ENCODE measurements around the gene LONP2. TPM values are rescaled to one million over a fixed set of nuclear protein-coding genes. Genes with fewer than 3 reads are reported as not detected.

The LONP2 gene
- total and polyA plus RNA-seq, 10 of the 15 experiments (the other 5 are each of a cell fraction or from before 2014, with no cell fraction given): 8.3 to 48.0 (median 34.8) TPM

DNA sequence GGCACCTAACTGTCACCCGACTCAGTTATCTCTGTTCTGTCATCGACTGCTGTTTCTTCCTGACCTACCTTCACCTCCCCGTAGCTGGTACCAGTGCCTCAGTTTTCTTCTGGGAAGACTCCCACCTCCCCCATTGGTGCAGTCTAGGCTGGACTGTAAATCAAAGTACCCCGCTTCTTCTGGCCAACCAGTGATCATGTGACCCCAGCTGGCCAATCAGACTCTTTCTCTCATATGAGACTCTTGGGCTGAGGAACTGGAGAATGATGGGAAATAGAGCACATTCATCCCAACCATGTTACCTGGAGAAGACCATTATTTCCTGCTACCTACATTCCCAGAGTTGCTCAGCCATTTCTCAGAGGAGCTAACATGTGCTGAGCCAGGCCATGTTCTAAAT lies 20.6 kb upstream of the LONP2 start:
- Histone ChIP-seq H4K20me1 (ENCODE audit: control insufficient read depth, insufficient read depth) (no peaks in the 10 kb centered on the region), H3K36me3 (ENCODE audit: control insufficient read depth in 2 of 2, insufficient read depth in 2 of 2, low read length in 1 of 2) (no peaks in the 10 kb centered on the region), H3K4me2 (ENCODE audit: control insufficient read depth, insufficient read depth) (no peak overlapping the region), H3K79me2 (ENCODE audit: control insufficient read depth, insufficient read depth, low read length) (no peaks in the 10 kb centered on the region), H3K9me3 (replicated peaks; ENCODE audit: control insufficient read depth, insufficient read depth, low read length) (no peaks in the 10 kb centered on the region), H3K9ac (ENCODE audit: control insufficient read depth, insufficient read depth, low read length) (no peak overlapping the region), H3K4me1 (ENCODE audit: control insufficient read depth, insufficient read depth, low read length) (no peaks in the 10 kb centered on the region), H3K27me3 (replicated peaks in 1 of 2; ENCODE audit: control insufficient read depth in 2 of 2, insufficient read depth in 2 of 2, low read length in 1 of 2) (no peaks in the 10 kb centered on the region), H2AFZ (ENCODE audit: control insufficient read depth, low read depth, low read length) (no peak overlapping the region), H3K4me3 (no peak overlapping the region), H3K27ac (ENCODE audit: control insufficient read depth, insufficient read depth) (no peak overlapping the region)
- SMC1A ChIA-PET (ENCODE audit: uncharacterized antibody, unreplicated experiment): no interaction called here
- CTCF ChIA-PET: interaction anchor here (0.9 kb wide), 1 partner anchor 9 kb away, joined by 3 read pairs; no protein-coding TSS in a partner anchor
- RAD21 ChIA-PET (ENCODE audit: unreplicated experiment): no interaction called here
- DNase-seq (ENCODE audit: low read depth, low spot score) (no peak), FAIRE-seq (no peak), ATAC-seq (no peak)
- in situ Hi-C loops (cut with MboI): no loop called here
- 67% methylated on average over 4 of the region's 4 CpGs for WGBS (ENCODE audit: insufficient coverage, insufficient replicate concordance, low lambda C conversion rate, missing lambda C conversion rate)
- TF ChIP-seq NFYB (IDR thresholded peaks at IDR 0.05; ENCODE audit: insufficient read depth, low read depth, low read length): 0 out of 2 replicates have a peak, but pooled peaks have one; percentile 15
- TF ChIP-seq, protein P1, sequence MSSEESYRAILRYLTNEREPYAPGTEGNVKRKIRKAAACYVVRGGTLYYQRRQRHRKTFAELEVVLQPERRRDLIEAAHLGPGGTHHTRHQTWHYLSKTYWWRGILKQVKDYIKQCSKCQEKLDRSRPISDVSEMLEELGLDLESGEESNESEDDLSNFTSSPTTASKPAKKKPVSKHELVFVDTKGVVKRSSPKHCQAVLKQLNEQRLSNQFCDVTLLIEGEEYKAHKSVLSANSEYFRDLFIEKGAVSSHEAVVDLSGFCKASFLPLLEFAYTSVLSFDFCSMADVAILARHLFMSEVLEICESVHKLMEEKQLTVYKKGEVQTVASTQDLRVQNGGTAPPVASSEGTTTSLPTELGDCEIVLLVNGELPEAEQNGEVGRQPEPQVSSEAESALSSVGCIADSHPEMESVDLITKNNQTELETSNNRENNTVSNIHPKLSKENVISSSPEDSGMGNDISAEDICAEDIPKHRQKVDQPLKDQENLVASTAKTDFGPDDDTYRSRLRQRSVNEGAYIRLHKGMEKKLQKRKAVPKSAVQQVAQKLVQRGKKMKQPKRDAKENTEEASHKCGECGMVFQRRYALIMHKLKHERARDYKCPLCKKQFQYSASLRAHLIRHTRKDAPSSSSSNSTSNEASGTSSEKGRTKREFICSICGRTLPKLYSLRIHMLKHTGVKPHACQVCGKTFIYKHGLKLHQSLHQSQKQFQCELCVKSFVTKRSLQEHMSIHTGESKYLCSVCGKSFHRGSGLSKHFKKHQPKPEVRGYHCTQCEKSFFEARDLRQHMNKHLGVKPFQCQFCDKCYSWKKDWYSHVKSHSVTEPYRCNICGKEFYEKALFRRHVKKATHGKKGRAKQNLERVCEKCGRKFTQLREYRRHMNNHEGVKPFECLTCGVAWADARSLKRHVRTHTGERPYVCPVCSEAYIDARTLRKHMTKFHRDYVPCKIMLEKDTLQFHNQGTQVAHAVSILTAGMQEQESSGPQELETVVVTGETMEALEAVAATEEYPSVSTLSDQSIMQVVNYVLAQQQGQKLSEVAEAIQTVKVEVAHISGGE (CRISPR knock-in tag; IDR thresholded peaks at IDR 0.05): no peak
- TF ChIP-seq YY1 (IDR thresholded peaks at IDR 0.05; ENCODE audit: low read depth, low read length): no peak
- no peak for TF ChIP-seq SIN3A (IDR thresholded peaks at IDR 0.05; ENCODE audit: low read depth, low read length)
- TF ChIP-seq IKZF2 (IDR thresholded peaks at IDR 0.05): no peak
- TF ChIP-seq ZNF217 (IDR thresholded peaks at IDR 0.05): no peak
- BruUV-seq (replicated peaks): no TSS peak
- intact Hi-C loops (cut with micrococcal nuclease; ENCODE audit: unreplicated experiment): no loop called here
- POLR2A ChIA-PET: no interaction called here
